HCT116 (cell line): ENCODE data around the gene TGFBI. TPM values are rescaled to one million over a fixed set of nuclear protein-coding genes. Genes with fewer than 3 reads are reported as not detected.

ENCODE experiments used
- ATAC-seq: fragments of 200-7000 bp; cut with Tn5 transposase; 2 replicates; pipeline ENCODE4 v1.9.1; 2020; ENCODE audit warnings: mild to moderate bottlenecking, moderate library complexity
- BruUV-seq: library from RNA; stranded (reverse); fragments of 400-500 nt; replicated peaks from 2 replicates; lab custom pipeline; 2021; lab: Mats Ljungman, UMichigan
- CTCF ChIA-PET: fragments of 300-600 bp; sonication (Branson Sonifier 250); formaldehyde crosslinking; loops from one replicate; lab custom pipeline; 2021; ENCODE audit warnings: antibody characterized with exemption; lab: Charles Lee
- POLR2A ChIA-PET: fragments of 300-600, 350-600 bp; sonication (Branson Sonifier 250); formaldehyde crosslinking; loops from one replicate; lab custom pipeline; 2021; ENCODE audit warnings: antibody characterized with exemption; lab: Charles Lee
- RAD21 ChIA-PET, 2 experiments: fragments of 300-600 bp; sonication (Branson Sonifier 250); formaldehyde crosslinking; loops; one replicate each; lab custom pipeline; 2023; ENCODE audit warnings: low total read pairs in 2 of 2; ENCODE audit not compliant: uncharacterized antibody in 2 of 2, unreplicated experiment in 2 of 2, low non-redundant PET in 1 of 2; lab: Charles Lee
- DNase-seq: peaks from one replicate; pipeline ENCODE4 v3.0.0-alpha.2; 2010; ENCODE audit warnings: low read depth, low spot score
- H2AFZ ChIP-seq: fragments of 200-600 bp; shearing (Covaris generic), sonication (generic); 2 replicates; pipeline ENCODE4 v1.6.1; 2017; ENCODE audit warnings: low read depth, mixed run types, mixed read lengths, antibody characterized with exemption, low read length; ENCODE audit not compliant: poor library complexity, severe bottlenecking
- H3K27ac ChIP-seq: 2 replicates; pipeline ENCODE4 v1.5.1; 2012; ENCODE audit warnings: low read depth, low read length
- H3K27me3 ChIP-seq: fragments of 200-600 bp; sonication (generic); 2 replicates; pipeline ENCODE4 v1.6.1; 2016; ENCODE audit warnings: mixed run types, low read length, mixed read lengths; ENCODE audit not compliant: insufficient read depth
- H3K36me3 ChIP-seq, 2 experiments: fragments of 200-500 bp in 1 of 2; fragments of 200-600 bp in 1 of 2; sonication (Bioruptor generic) in 1 of 2; sonication (generic) in 1 of 2; 2 replicates each; pipeline versions ENCODE4 v1.5.1 to v1.6.1; 2014 to 2016; ENCODE audit warnings: low read length in 2 of 2, inconsistent platforms in 1 of 2, mixed read lengths in 1 of 2, mixed run types in 1 of 2; ENCODE audit not compliant: insufficient read depth in 2 of 2, control insufficient read depth in 1 of 2
- H3K4me1 ChIP-seq, 2 experiments: fragments of 200-600 bp in 1 of 2; sonication (generic) in 1 of 2; 2 replicates each; pipeline versions ENCODE4 v1.5.1 to v1.6.1; 2012 to 2017; ENCODE audit warnings: low read length in 2 of 2, inconsistent platforms in 1 of 2, mild to moderate bottlenecking in 1 of 2, mixed read lengths in 1 of 2, mixed run types in 1 of 2, moderate library complexity in 1 of 2; ENCODE audit not compliant: insufficient read depth in 2 of 2, control insufficient read depth in 1 of 2
- H3K4me2 ChIP-seq: fragments of 200-600 bp; sonication (generic); 2 replicates; pipeline ENCODE4 v1.6.1; 2017; ENCODE audit warnings: mixed run types, low read length, mixed read lengths
- H3K4me3 ChIP-seq, 2 experiments: fragments of 200-600 bp in 1 of 2; sonication (generic) in 1 of 2; replicated peaks in 1 of 2; 2 replicates each; pipeline ENCODE4 v1.5.1; 2011 to 2016; ENCODE audit warnings: low read length in 2 of 2, control low read depth in 1 of 2, low read depth in 1 of 2, mild to moderate bottlenecking in 1 of 2, mixed read lengths in 1 of 2, mixed run types in 1 of 2
- H3K79me2 ChIP-seq: fragments of 200-600 bp; sonication (generic); 2 replicates; pipeline ENCODE4 v1.6.1; 2017; ENCODE audit warnings: mild to moderate bottlenecking, mixed run types, low read length, moderate library complexity, mixed read lengths; ENCODE audit not compliant: insufficient read depth
- H3K9ac ChIP-seq: fragments of 200-600 bp; sonication (generic); 2 replicates; pipeline ENCODE4 v1.6.1; 2016; ENCODE audit warnings: low read length, mixed read lengths
- H3K9me2 ChIP-seq: fragments of 200-600 bp; sonication (generic), shearing (Covaris generic); 2 replicates; pipeline ENCODE4 v1.6.1; 2017; ENCODE audit warnings: mixed run types, mild to moderate bottlenecking, moderate library complexity; ENCODE audit not compliant: insufficient read depth
- H3K9me3 ChIP-seq, 2 experiments: fragments of 200-500 bp in 1 of 2; fragments of 200-600 bp in 1 of 2; sonication (Bioruptor generic) in 1 of 2; sonication (generic) in 1 of 2; 2 replicates each; pipeline ENCODE4 v1.6.1; 2014 to 2017; ENCODE audit warnings: low read length in 2 of 2, mixed read lengths in 2 of 2, inconsistent platforms in 1 of 2, low read depth in 1 of 2, mild to moderate bottlenecking in 1 of 2, mixed run types in 1 of 2, moderate library complexity in 1 of 2; ENCODE audit not compliant: control insufficient read depth in 1 of 2, insufficient read depth in 1 of 2
- H4K20me1 ChIP-seq: fragments of 200-600 bp; sonication (generic), shearing (Covaris generic); 2 replicates; pipeline ENCODE4 v1.6.1; 2017; ENCODE audit warnings: mixed run types, mild to moderate bottlenecking, moderate library complexity; ENCODE audit not compliant: insufficient read depth
- ATF3 ChIP-seq: IDR thresholded peaks from 2 replicates; pipeline ENCODE4 v1.6.1; 2012
- CBX3 ChIP-seq: IDR thresholded peaks from 2 replicates; pipeline ENCODE4 v1.6.1; 2012; ENCODE audit warnings: low read depth
- EGR1 ChIP-seq: IDR thresholded peaks from 2 replicates; pipeline ENCODE4 v1.6.1; 2012; ENCODE audit warnings: low read depth
- EZH2 ChIP-seq: fragments of 200-600 bp; sonication (generic); IDR thresholded peaks from 2 replicates; pipeline ENCODE4 v1.6.1; 2017; ENCODE audit warnings: antibody characterized with exemption, mixed run types
- EZH2phosphoT487 ChIP-seq: fragments of 200-600 bp; IDR thresholded peaks from 2 replicates; pipeline ENCODE4 v1.6.1; 2018; ENCODE audit warnings: antibody characterized with exemption, borderline replicate concordance
- FOSL1 ChIP-seq: IDR thresholded peaks from 2 replicates; pipeline ENCODE4 v1.6.1; 2012; ENCODE audit warnings: low read depth
- REST ChIP-seq: IDR thresholded peaks from 2 replicates; pipeline ENCODE4 v1.6.1; 2012; ENCODE audit warnings: low read depth
- TCF7L2 ChIP-seq: IDR thresholded peaks from 2 replicates; pipeline ENCODE4 v1.7.0; 2011; ENCODE audit warnings: borderline replicate concordance, inconsistent platforms; ENCODE audit not compliant: insufficient read depth, insufficient read length; ENCODE audit errors: extremely low read depth
- YY1 ChIP-seq: IDR thresholded peaks from 2 replicates; pipeline ENCODE4 v1.6.1; 2011; ENCODE audit warnings: low read length, low read depth, moderate library complexity, mild to moderate bottlenecking; ENCODE audit not compliant: insufficient replicate concordance; ENCODE audit errors: extremely low read depth
- ZBTB33 ChIP-seq: IDR thresholded peaks from 2 replicates; pipeline ENCODE4 v1.6.1; 2011; ENCODE audit warnings: mild to moderate bottlenecking, low read length, moderate library complexity; ENCODE audit not compliant: insufficient replicate concordance; ENCODE audit errors: extremely low read depth
- ZFX ChIP-seq: fragments of 450-650 bp; IDR thresholded peaks from 2 replicates; pipeline ENCODE4 v1.6.1; 2017
- ZNF274 ChIP-seq: fragments of 200-500 bp; sonication (Bioruptor generic); IDR thresholded peaks from 2 replicates; pipeline ENCODE4 v1.6.1; 2014; ENCODE audit warnings: mild to moderate bottlenecking, low read depth, low read length, inconsistent platforms
- intact Hi-C: fragments of 100-400 bp; cut with micrococcal nuclease; formaldehyde crosslinking; loops from 2 replicates; pipeline ENCODE4 v1.10.0; 2022
- total RNA-seq: library from RNA; stranded (reverse); gene quantifications from one replicate; pipeline ENCODE4 v1.2.1, GENCODE V29; 2021; ENCODE audit not compliant: unreplicated experiment

TGFBI gene
- total RNA-seq, 1 experiment from 2014 or later = 0.64 TPM

DNA sequence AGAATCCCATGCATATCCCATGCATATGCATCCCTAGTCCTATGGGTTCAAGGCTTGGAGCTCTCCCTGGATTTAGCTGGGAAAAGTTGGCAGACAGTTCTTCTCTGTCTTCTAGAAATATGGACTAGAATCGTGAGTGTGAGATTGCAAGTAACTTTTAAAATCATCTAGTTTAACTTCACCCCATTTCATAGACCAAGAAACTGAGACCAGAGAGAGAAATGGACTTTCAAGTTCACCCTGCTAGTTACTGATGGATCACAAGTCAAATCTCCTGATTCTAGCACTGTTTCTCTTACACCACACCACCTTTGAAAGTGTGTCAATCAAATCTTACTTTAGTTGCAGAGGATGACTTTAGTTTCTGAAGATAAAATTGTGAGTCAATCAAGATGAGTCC lies 13.4 kb downstream of the TGFBI start (continued):
- no peak for TF ChIP-seq REST
- no peak for TF ChIP-seq YY1

DNA sequence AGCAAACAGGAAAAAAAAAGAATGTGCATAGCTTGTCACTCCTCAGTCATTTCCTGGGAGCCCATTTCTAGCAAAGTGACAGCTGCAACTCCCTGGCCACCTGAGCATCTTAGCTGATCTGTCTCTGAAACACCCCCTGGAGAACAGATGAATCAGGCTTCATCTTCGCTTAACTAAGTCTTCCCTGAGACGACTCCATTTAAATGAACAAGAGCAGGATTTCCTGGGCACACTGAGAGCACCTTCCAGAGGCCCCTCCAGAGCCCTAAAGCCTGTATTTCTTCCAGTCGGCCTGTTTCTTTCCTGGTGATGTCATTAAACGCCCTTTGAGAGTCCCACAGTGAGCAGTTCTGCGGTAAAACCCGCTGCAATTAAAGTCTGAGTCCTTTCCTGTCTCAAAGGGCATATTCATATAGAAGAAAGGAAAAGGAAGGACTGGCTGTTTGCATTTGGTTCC lies 13.9 kb downstream of the TGFBI start:
- ChIA-PET CTCF (no interaction called here), RAD21 (no interaction called here), POLR2A (no interaction called here)
- Histone ChIP-seq H3K9ac (no peak overlapping the region), H3K4me2 (no peak overlapping the region), H3K36me3 (no peaks in the 10 kb centered on the region), H3K4me1 (peaks cover 3 to 9% of the 10 kb centered on the region in 2 experiments; a peak in 3 of 4 replicates), H3K27me3 (peaks cover 28% of the 10 kb centered on the region; the same call in 1 of the 2 replicates), H3K4me3 (no peak overlapping the region), H3K79me2 (no peaks in the 10 kb centered on the region), H3K9me3 (no peaks in the 10 kb centered on the region), H4K20me1 (no peaks in the 10 kb centered on the region), H3K27ac (no peak overlapping the region), H3K9me2 (no peaks in the 10 kb centered on the region), H2AFZ (no peak overlapping the region)
- TF ChIP-seq TCF7L2 (no peak), FOSL1 (no peak), ZFX (no peak), CBX3 (no peak), ZNF274 (no peak), EZH2 (no peak), EZH2phosphoT487 (no peak), YY1 (no peak), REST (no peak), ZBTB33 (no peak), EGR1 (no peak), ATF3 (no peak)
- no peak for DNase-seq
- intact Hi-C loops = no loop called here
- no TSS peak for BruUV-seq
- ATAC-seq = no peak
